KOPT-K1 (cell line): ENCODE data around the gene ABR.
"Not testable (repeated sequence)": the region's sequence is repeated elsewhere in the genome, so short reads cannot be mapped to it uniquely, and the experiment has no call there.

Source experiments
- H3K27ac ChIP-seq: fragments of 200-600 bp; sonication (generic); 2 replicates; pipeline ENCODE4 v1.5.1; 2016; ENCODE audit warnings: antibody characterized with exemption, mild to moderate bottlenecking, low read depth, low read length; ENCODE audit not compliant: poor library complexity, severe bottlenecking
- H3K36me3 ChIP-seq: fragments of 200-600 bp; sonication (generic); 2 replicates; pipeline ENCODE4 v1.5.1; 2017; ENCODE audit warnings: antibody characterized with exemption, mild to moderate bottlenecking, low read length, moderate library complexity; ENCODE audit not compliant: insufficient read depth
- H3K9me3 ChIP-seq: fragments of 200-600 bp; sonication (generic); 2 replicates; pipeline ENCODE4 v1.5.1; 2017; ENCODE audit warnings: antibody characterized with exemption, low read length, mild to moderate bottlenecking; ENCODE audit not compliant: insufficient read depth, poor library complexity, severe bottlenecking

The ABR gene

GRCh38 chr17:1150863-1151600, 28.7 kb downstream of the ABR start:
- no peak overlapping the region for H3K27ac ChIP-seq
- no peaks in the 10 kb centered on the region for H3K9me3 ChIP-seq
- no peaks in the 10 kb centered on the region for H3K36me3 ChIP-seq

- Histone ChIP-seq H3K9me3 (no peaks in the 10 kb centered on the region), H3K36me3 (no peaks in the 10 kb centered on the region), H3K27ac (no peak overlapping the region)
Measured at GRCh38 chr17:1149869-1150268, 29.9 kb downstream of the ABR start.

DNA sequence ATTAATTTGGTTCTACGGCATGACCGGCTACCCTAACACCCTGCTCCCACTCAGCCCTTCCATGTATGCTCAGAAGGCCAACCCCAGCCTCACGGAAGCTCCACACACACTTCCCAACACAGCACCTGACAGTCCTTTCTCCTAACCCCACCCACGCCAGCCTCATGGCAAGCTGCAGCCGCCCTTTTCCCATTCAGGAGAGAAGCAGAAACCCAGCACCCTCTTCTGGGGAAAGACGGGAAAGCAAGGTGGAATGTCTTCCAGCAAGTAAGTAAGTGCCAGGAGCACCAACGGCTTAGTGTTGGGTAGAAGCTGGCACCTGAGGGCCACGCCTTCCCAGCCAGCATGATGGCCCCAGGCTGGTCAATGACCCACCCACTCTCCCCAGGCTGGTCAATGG, 32.1 kb downstream of the ABR start:
- H3K27ac ChIP-seq: no peak overlapping the region
- H3K36me3 ChIP-seq: no peaks in the 10 kb centered on the region
- H3K9me3 ChIP-seq: no peaks in the 10 kb centered on the region

DNA sequence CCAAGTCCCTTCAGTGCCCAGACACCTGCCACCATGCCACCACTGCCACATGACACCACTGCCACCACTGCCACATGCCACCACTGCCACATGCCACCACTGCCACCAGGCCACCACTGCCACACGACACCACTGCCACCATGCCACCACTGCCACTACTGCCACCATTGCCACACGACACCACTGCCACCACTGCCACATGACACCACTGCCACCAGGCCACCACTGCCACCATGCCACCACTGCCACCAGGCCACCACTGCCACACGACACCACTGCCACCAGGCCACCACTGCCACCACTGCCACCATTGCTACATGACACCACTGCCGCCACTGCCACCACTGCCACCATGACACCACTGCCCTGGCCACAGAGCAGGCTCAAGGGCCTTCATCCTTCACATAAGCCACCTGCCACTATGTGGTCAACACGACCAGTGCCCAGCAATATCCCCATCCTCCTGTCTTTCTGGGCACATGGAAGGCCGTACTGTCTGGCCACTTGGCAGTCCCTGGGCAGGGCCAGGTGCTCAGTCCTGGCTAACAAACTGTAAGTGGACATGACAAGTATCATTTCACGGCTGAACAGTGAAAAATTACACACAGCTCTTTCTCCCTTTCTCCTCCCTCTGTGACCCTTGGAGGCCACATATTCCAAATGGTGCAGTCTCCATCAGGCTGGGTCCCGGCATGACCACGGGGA, 33.1 kb downstream of the ABR start:
- H3K27ac ChIP-seq: no peak overlapping the region
- H3K36me3 ChIP-seq: no peaks in the 10 kb centered on the region
- H3K9me3 ChIP-seq: no peaks in the 10 kb centered on the region

- no peak overlapping the region for H3K27ac ChIP-seq
- H3K9me3 ChIP-seq: no peaks in the 10 kb centered on the region
- no peaks in the 10 kb centered on the region for H3K36me3 ChIP-seq
Measured at GRCh38 chr17:1145311-1145986, 34.3 kb downstream of the ABR start.

DNA sequence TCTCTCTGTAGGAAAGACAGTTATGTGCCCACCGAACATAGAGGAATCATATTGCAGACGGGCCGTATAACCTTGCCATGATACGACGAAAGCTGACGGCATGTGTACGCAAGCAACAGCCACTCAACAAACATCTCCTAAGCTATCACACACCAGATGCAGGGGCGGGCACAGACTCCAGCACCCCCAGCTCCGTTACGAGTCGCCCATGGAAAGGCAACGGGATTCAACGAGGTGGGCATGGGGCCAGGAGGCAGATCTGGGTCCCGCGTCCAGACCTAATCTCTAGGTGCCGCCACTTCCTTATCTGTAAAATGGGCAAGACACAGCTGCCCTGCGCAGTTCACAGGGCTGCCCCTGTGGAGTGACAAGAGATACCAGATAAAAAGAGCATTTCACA, 35.6 kb downstream of the ABR start:
- Histone ChIP-seq H3K27ac (no peak overlapping the region), H3K36me3 (no peaks in the 10 kb centered on the region), H3K9me3 (no peaks in the 10 kb centered on the region)

GRCh38 chr17:1143573-1143972, 36.2 kb downstream of the ABR start:
- Histone ChIP-seq H3K9me3 (no peaks in the 10 kb centered on the region), H3K27ac (no peak overlapping the region), H3K36me3 (no peaks in the 10 kb centered on the region)

DNA sequence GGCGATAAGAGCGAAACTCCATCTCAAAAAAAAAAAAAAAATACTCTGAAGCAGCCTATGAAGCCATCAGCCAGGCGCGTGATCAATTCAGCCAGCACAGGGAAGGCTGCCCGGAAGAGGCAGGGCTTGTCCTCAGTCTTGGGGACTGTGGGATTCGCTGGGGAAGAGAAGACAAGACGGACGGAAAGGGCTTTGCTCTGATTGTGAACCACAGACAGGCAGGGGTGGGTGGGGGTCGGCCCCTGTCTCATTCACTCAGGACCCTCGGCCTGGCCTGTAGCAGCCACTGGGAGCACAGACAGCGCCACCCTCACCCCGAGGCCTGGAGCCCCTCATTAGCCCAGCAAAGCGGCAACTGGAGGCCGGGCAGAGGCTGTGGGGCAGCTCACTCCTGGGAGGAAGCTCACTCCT, 37.2 kb downstream of the ABR start:
- no peaks in the 10 kb centered on the region for H3K9me3 ChIP-seq
- no peak overlapping the region for H3K27ac ChIP-seq

DNA sequence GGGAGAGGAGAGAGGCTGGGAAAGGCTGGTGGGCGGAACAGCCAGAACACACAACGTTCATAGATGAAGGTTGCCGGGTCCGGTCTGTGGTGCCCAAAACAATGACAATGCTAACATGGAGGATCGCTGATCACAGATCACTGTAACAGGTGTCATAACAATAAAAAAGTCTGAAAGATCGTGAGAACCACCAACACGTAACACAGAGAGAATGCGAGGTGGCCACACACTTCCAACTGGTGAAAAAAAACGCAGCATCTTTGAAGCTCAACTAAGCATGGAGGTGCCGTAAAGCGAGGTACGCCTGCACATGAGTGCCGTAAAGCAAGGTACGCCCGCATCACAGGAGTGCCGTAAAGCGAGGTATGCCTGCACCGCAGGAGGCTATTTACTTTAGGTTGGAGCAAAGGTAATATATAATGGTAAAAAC, 42.3 kb downstream of the ABR start:
- Histone ChIP-seq H3K27ac (no peak overlapping the region), H3K9me3 (no peaks in the 10 kb centered on the region), H3K36me3 (no peaks in the 10 kb centered on the region)

More for the DNA sequence above, 37.2 kb downstream of the ABR start:
- no peaks in the 10 kb centered on the region for H3K36me3 ChIP-seq

GRCh38 chr17:1136748-1137147, 43.0 kb downstream of the ABR start:
- no peaks in the 10 kb centered on the region for H3K36me3 ChIP-seq
- no peaks in the 10 kb centered on the region for H3K9me3 ChIP-seq
- no peak overlapping the region for H3K27ac ChIP-seq

DNA sequence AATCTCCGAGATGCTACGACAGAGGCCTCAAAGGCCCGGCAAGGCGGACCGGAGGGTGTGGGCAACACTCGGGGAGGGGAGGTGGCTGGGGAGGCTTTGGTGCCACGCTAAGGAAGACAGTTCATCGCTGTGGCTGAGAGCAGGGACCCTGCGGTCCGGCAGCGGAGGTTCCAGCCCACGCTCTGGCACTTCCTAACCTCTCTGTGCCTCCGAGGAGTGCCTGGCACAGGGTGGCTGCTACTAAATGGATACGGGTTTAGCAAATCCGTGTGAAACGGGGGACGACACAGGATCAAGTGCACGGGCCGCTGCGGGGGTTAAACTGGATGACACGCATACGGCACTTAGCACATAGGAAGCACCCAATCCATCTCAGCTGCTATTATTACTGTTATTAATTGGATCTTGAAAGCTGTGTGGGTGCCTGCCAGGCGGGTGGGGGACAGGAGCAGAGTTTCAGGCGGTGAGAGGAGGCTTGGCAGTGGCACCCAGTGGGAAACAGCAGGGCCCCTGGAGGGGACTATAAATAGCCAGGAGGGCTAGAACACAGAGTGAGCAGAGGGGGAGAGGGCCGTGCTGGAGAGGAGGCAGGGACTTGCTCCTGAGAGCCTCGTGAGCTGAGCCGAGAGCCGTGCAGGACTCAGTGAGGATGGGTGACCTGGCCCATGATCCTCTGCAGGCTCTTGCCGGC, 45.0 kb downstream of the ABR start:
- no peaks in the 10 kb centered on the region for H3K36me3 ChIP-seq
- no peak overlapping the region for H3K27ac ChIP-seq
- no peaks in the 10 kb centered on the region for H3K9me3 ChIP-seq

DNA sequence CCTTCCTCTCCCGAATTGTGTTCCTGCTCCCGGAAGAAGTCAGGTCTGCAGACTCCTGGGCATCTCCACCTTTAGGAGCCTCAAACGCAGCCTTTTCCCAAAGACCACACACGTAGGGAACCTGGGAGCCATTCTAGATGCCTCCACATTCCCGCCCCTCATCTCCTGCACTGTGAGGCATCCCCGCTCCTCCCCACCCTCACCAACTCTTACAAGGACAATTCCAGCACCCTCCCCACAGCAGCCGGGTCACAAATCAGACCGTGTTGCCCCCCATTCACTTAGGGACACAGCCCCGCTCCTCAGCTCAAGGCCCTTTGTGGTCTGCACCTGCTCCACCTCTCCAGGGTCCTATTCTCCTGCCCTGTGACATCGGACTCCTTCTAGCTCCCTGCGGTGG, 49.6 kb downstream of the ABR start:
- Histone ChIP-seq H3K36me3 (no peaks in the 10 kb centered on the region), H3K27ac (no peak overlapping the region), H3K9me3 (no peaks in the 10 kb centered on the region)

- not testable (repeated sequence) for H3K27ac ChIP-seq, H3K36me3 ChIP-seq, H3K9me3 ChIP-seq
Measured at GRCh38 chr17:1128463-1128862, 51.3 kb downstream of the ABR start.

- no peak overlapping the region for H3K27ac ChIP-seq
- no peaks in the 10 kb centered on the region for H3K9me3 ChIP-seq
- no peaks in the 10 kb centered on the region for H3K36me3 ChIP-seq
Measured at GRCh38 chr17:1126801-1127550, 52.8 kb downstream of the ABR start.
